HepG2 (cell line): Measurements from ENCODE around the gene ANKDD1A. TPM values are rescaled to one million over a fixed set of nuclear protein-coding genes. Genes with fewer than 3 reads are reported as not detected.

ENCODE experiments used
- ATAC-seq: fragments of 200-7000 bp; cut with Tn5 transposase; 3 replicates; pipeline ENCODE4 v1.9.1; 2020; ENCODE audit warnings: mild to moderate bottlenecking, moderate library complexity
- BruUV-seq: library from RNA; stranded (reverse); fragments of 400-500 nt; replicated peaks from 2 replicates; lab custom pipeline; 2021; lab: Mats Ljungman, UMichigan
- CTCF ChIA-PET: fragments of 300-600 bp; formaldehyde crosslinking; extraction: SDS; loops from one replicate; lab custom pipeline; 2021; ENCODE audit warnings: low total read pairs, inconsistent platforms, low intra/inter-chr PET ratio; lab: Yijun Ruan, JAX
- POLR2A ChIA-PET: fragments of 350-600 bp; sonication (Branson Sonifier 250); formaldehyde crosslinking; loops from one replicate; lab custom pipeline; 2020; ENCODE audit warnings: antibody characterized with exemption, inconsistent platforms; lab: Yijun Ruan, JAX
- DNase-seq: peaks from one replicate; pipeline ENCODE4 v3.0.0-alpha.2; 2015; ENCODE audit warnings: low spot score
- FAIRE-seq: peaks from 3 replicates; lab custom pipeline; 2011; peaks lifted over from hg19 to GRCh38; lab: Jason Lieb, UNC
- H2AFZ ChIP-seq: one replicate; pipeline ENCODE4 v1.6.1; 2011; ENCODE audit warnings: low read length, inconsistent platforms
- H3K27ac ChIP-seq: fragments of 300-600 bp; 3 replicates; pipeline ENCODE4 v1.8.0; 2011; ENCODE audit warnings: mixed run types, mild to moderate bottlenecking, mixed read lengths, low read length, inconsistent platforms; ENCODE audit not compliant: insufficient read depth; ENCODE audit errors: extremely low read length
- H3K27me3 ChIP-seq, 2 experiments: fragments of 200-600 bp in 1 of 2; 2 replicates in 1 of 2; 3 replicates in 1 of 2; pipeline versions ENCODE4 v1.6.0 to v1.8.0; 2011; ENCODE audit warnings: low read length in 2 of 2, mild to moderate bottlenecking in 2 of 2, moderate library complexity in 2 of 2, inconsistent platforms in 1 of 2; ENCODE audit not compliant: insufficient read depth in 2 of 2, control insufficient read depth in 1 of 2
- H3K36me3 ChIP-seq, 2 experiments: fragments of 200-600 bp in 1 of 2; replicated peaks in 1 of 2; 2 replicates in 1 of 2; 3 replicates in 1 of 2; pipeline versions ENCODE4 v1.5.1 to v1.8.0; 2011; ENCODE audit warnings: low read length in 2 of 2, inconsistent platforms in 1 of 2; ENCODE audit not compliant: insufficient read depth in 2 of 2, control insufficient read depth in 1 of 2
- H3K4me1 ChIP-seq: 2 replicates; pipeline ENCODE4 v1.5.1; 2012; ENCODE audit warnings: low read length, inconsistent platforms; ENCODE audit not compliant: insufficient read depth
- H3K4me2 ChIP-seq: 2 replicates; pipeline ENCODE4 v1.6.0; 2011; ENCODE audit warnings: low read depth, low read length, inconsistent platforms
- H3K4me3 ChIP-seq, 3 experiments: fragments of 200-600 bp in 1 of 3; sonication (generic), shearing (Covaris generic) in 1 of 3; replicated peaks in 1 of 3; 2 replicates each; pipeline ENCODE4 v1.5.1; 2011 to 2016; ENCODE audit warnings: low read length in 3 of 3, inconsistent platforms in 2 of 3, low read depth in 2 of 3, mild to moderate bottlenecking in 2 of 3, control low read depth in 1 of 3, mixed read lengths in 1 of 3; ENCODE audit not compliant: insufficient read depth in 1 of 3
- H3K79me2 ChIP-seq: one replicate; pipeline ENCODE4 v1.6.1; 2011; ENCODE audit warnings: low read length, inconsistent platforms; ENCODE audit not compliant: insufficient read depth
- H3K9ac ChIP-seq: 2 replicates; pipeline ENCODE4 v1.6.0; 2011; ENCODE audit warnings: mild to moderate bottlenecking, low read depth, low read length, inconsistent platforms; ENCODE audit not compliant: insufficient read depth
- H3K9me3 ChIP-seq: 2 replicates; pipeline ENCODE4 v1.5.1; 2012; ENCODE audit warnings: mild to moderate bottlenecking, low read length
- H4K20me1 ChIP-seq: 2 replicates; pipeline ENCODE4 v1.6.0; 2011; ENCODE audit warnings: inconsistent platforms, mild to moderate bottlenecking, low read length, moderate library complexity; ENCODE audit not compliant: insufficient read depth
- CTCF ChIP-seq: sonication (generic); formaldehyde crosslinking; IDR thresholded peaks from 2 replicates; pipeline ENCODE4 v1.5.0; 2020; ENCODE audit warnings: mild to moderate bottlenecking, missing genetic modification reagents, moderate library complexity
- ETV6 ChIP-seq: sonication (generic); formaldehyde crosslinking; conservative IDR thresholded peaks from 2 replicates; pipeline ENCODE4 v1.4.0; 2020; ENCODE audit warnings: missing genetic modification reagents
- FOXK1 ChIP-seq: sonication (generic); formaldehyde crosslinking; IDR thresholded peaks from 2 replicates; pipeline ENCODE4 v1.4.0; 2020; ENCODE audit warnings: low read depth, missing genetic modification reagents, borderline replicate concordance
- KLF6 ChIP-seq: IDR thresholded peaks from 2 replicates; pipeline ENCODE4 v1.8.0; 2016; ENCODE audit warnings: missing biosample characterization, missing genetic modification reagents
- MAFF ChIP-seq: IDR thresholded peaks from 2 replicates; pipeline ENCODE4 v1.6.1; 2011; ENCODE audit warnings: low read depth, low read length, improper control_type of control experiment
- MED1 ChIP-seq: sonication (generic); formaldehyde crosslinking; IDR thresholded peaks from 2 replicates; pipeline ENCODE4 v1.4.0; 2020; ENCODE audit warnings: missing genetic modification reagents
- TBX3 ChIP-seq: fragments of 450-650 bp; IDR thresholded peaks from 2 replicates; pipeline ENCODE4 v1.6.1; 2017; ENCODE audit warnings: antibody characterized with exemption, mild to moderate bottlenecking, inconsistent platforms, borderline replicate concordance
- TCF7L2 ChIP-seq: IDR thresholded peaks from 2 replicates; pipeline ENCODE4 v1.6.1; 2011; ENCODE audit warnings: mild to moderate bottlenecking, low read depth, low read length, moderate library complexity
- ZMYM2 ChIP-seq: sonication (generic); formaldehyde crosslinking; IDR thresholded peaks from 2 replicates; pipeline ENCODE4 v1.8.0; 2022; ENCODE audit warnings: mild to moderate bottlenecking, missing genetic modification reagents
- ZNF121 ChIP-seq: sonication (generic); formaldehyde crosslinking; IDR thresholded peaks from 2 replicates; pipeline ENCODE4 v1.5.0; 2020; ENCODE audit warnings: mild to moderate bottlenecking, missing genetic modification reagents
- ZNF337 ChIP-seq: sonication (generic); formaldehyde crosslinking; IDR thresholded peaks from 2 replicates; pipeline ENCODE4 v1.5.1; 2020; ENCODE audit warnings: missing genetic modification reagents, low read depth, mild to moderate bottlenecking, borderline replicate concordance
- ZNF510 ChIP-seq: sonication (generic); formaldehyde crosslinking; IDR thresholded peaks from 2 replicates; pipeline ENCODE4 v1.4.0; 2020; ENCODE audit warnings: low read depth, mild to moderate bottlenecking, missing genetic modification reagents
- ZNF800 ChIP-seq: sonication (generic); formaldehyde crosslinking; IDR thresholded peaks from 2 replicates; pipeline ENCODE4 v1.4.0; 2020; ENCODE audit warnings: missing genetic modification reagents
- ZSCAN30 ChIP-seq: sonication (generic); formaldehyde crosslinking; IDR thresholded peaks from 2 replicates; pipeline ENCODE4 v1.5.0; 2020; ENCODE audit warnings: mild to moderate bottlenecking, missing genetic modification reagents
- WGBS: methylation state at CpG from one replicate; pipeline ENCODE4 v1.1.6; 2017; ENCODE audit warnings: low lambda C conversion rate; 5-methylcytosine and 5-hydroxymethylcytosine counted together
- in situ Hi-C: cut with HindIII; loops from 2 replicates; pipeline ENCODE4 v1.10.0; 2017; ENCODE audit warnings: low pct_unique_long_range_greater_than_20kb; ENCODE audit not compliant: extremely low pct_ligation_motif_present
- intact Hi-C: fragments of 100-400 bp; cut with micrococcal nuclease; formaldehyde crosslinking; loops from one replicate; pipeline ENCODE4 v1.10.0; 2022; ENCODE audit not compliant: unreplicated experiment
- polyA plus RNA-seq, 8 experiments: library from polyadenylated mRNA; depleted of rRNA in 3 of 8; stranded (reverse) in 7 of 8; unstranded in 1 of 8; fragments of >200 nt; fragmentation: Illumina TruSeq in 4 of 8; extraction: Trizol in 4 of 8; gene quantifications; 2 replicates each; pipeline versions ENCODE4 v1.2.1 to v1.2.3, GENCODE V29; 2011 to 2016; ENCODE audit warnings: low read depth in 4 of 8, missing spikeins in 1 of 8, mixed read lengths in 1 of 8; ENCODE audit not compliant: insufficient read depth in 1 of 8
- total RNA-seq, 5 experiments: library from RNA; depleted of rRNA; stranded (reverse); fragments of >200 nt; fragmentation: Illumina TruSeq; extraction: Trizol; gene quantifications; 2 replicates each; pipeline ENCODE4 v1.2.3, GENCODE V29; 2016; ENCODE audit warnings: low read depth in 1 of 5
- TF ChIP-seq, protein P1 (sequence below): sonication (generic); formaldehyde crosslinking; conservative IDR thresholded peaks from 2 replicates; pipeline ENCODE4 v1.8.0; 2022; ENCODE audit warnings: mild to moderate bottlenecking, moderate library complexity, missing genetic modification reagents

The ANKDD1A gene
- total and polyA plus RNA-seq, 2 of the 13 experiments (the other 11 are each of a cell fraction or from before 2014, with no cell fraction given) = 0.11 to 0.48 TPM

DNA sequence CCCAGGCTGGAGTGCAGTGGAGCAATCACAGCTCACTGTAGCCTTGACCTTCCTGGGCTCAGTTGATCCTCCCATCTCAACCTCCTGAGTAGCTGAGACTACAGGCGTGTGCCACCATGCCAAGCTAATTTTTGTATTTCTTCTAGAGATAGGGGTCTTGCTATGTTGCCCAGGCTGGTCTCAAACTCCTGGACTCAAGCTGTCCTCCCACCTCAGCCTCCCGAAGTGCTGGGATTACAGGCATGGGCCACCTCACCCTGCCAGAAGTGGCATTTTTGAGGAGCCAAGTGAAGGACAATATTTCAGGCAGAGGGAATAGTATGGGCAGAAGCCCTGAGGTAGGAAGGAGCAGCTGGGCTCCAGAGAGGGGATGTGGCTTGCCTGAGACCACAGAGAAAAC, 4.7 kb downstream of the ANKDD1A start:
- H3K79me2 ChIP-seq = no peaks in the 10 kb centered on the region
- H3K4me3 ChIP-seq = no peak overlapping the region
- TF ChIP-seq ZNF121 = peak; percentile 32; the same call in 1 of the 2 replicates
- no peak for TF ChIP-seq ZNF510 (CRISPR knock-in tag)
- no peak for TF ChIP-seq ETV6
- ChIA-PET POLR2A (no interaction called here), CTCF (no interaction called here)
- BruUV-seq = no TSS peak
- H2AFZ ChIP-seq = no peak overlapping the region
- H3K4me2 ChIP-seq = no peak overlapping the region
- peaks cover 12 to 36% of the 10 kb centered on the region in 2 experiments; a peak in 4 of 5 replicates for H3K27me3 ChIP-seq
- H3K9ac ChIP-seq = no peak overlapping the region
- H4K20me1 ChIP-seq = no peaks in the 10 kb centered on the region
- H3K36me3 ChIP-seq = no peaks in the 10 kb centered on the region
- intact Hi-C loops = no loop called here
- no peaks in the 10 kb centered on the region for H3K9me3 ChIP-seq
- H3K27ac ChIP-seq = no peak overlapping the region
- ATAC-seq (no peak), DNase-seq (no peak), FAIRE-seq (no peak)
- in situ Hi-C loops = no loop called here
- 31% methylated on average over 2 of the region's 2 CpGs for WGBS
- H3K4me1 ChIP-seq = peaks cover 14% of the 10 kb centered on the region

GRCh38 chr15:64917211-64917610, 5.5 kb downstream of the ANKDD1A start:
- H4K20me1 ChIP-seq = no peaks in the 10 kb centered on the region
- H3K4me1 ChIP-seq = peaks cover 14% of the 10 kb centered on the region
- H3K27ac ChIP-seq = no peak overlapping the region
- H3K9me3 ChIP-seq = no peaks in the 10 kb centered on the region
- no peaks in the 10 kb centered on the region for H3K79me2 ChIP-seq
- DNase-seq (no peak), ATAC-seq (no peak; the same call in 2 of the 3 replicates), FAIRE-seq (no peak)
- no peak overlapping the region for H3K9ac ChIP-seq
- H3K36me3 ChIP-seq = no peaks in the 10 kb centered on the region
- no TSS peak for BruUV-seq
- intact Hi-C loops (no loop called here), in situ Hi-C loops (no loop called here)
- H3K4me2 ChIP-seq = no peak overlapping the region
- CTCF ChIA-PET = no interaction called here
- no peak overlapping the region for H2AFZ ChIP-seq
- POLR2A ChIA-PET = no interaction called here
- H3K27me3 ChIP-seq = peaks cover 12 to 30% of the 10 kb centered on the region in 2 experiments; a peak in 4 of 5 replicates
- H3K4me3 ChIP-seq = no peak overlapping the region
- WGBS = 25% methylated on average over 6 of the region's 9 CpGs
- TF ChIP-seq ZMYM2 (no peak), ZSCAN30 (no peak), CTCF (no peak), MAFF (no peak), TBX3 (no peak), TCF7L2 (no peak), MED1 (CRISPR knock-in tag) (no peak), ZNF800 (CRISPR knock-in tag) (no peak), KLF6 (no peak), FOXK1 (CRISPR knock-in tag) (no peak), ZNF337 (no peak)
- TF ChIP-seq, protein P1, sequence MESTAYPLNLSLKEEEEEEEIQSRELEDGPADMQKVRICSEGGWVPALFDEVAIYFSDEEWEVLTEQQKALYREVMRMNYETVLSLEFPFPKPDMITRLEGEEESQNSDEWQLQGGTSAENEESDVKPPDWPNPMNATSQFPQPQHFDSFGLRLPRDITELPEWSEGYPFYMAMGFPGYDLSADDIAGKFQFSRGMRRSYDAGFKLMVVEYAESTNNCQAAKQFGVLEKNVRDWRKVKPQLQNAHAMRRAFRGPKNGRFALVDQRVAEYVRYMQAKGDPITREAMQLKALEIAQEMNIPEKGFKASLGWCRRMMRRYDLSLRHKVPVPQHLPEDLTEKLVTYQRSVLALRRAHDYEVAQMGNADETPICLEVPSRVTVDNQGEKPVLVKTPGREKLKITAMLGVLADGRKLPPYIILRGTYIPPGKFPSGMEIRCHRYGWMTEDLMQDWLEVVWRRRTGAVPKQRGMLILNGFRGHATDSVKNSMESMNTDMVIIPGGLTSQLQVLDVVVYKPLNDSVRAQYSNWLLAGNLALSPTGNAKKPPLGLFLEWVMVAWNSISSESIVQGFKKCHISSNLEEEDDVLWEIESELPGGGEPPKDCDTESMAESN (CRISPR knock-in tag) = no peak
